Hematopoietic multipotent progenitor cell treated with erythropoietin and hydrocortisone succinate and interleukin-3 and kit ligand, for 8 days (in vitro differentiated cells): ENCODE measurements around the gene NDFIP1.

ENCODE experiments used
- DNase-seq: peaks from one replicate; pipeline ENCODE4 v3.0.0-alpha.2; 2015

Gene NDFIP1

DNA sequence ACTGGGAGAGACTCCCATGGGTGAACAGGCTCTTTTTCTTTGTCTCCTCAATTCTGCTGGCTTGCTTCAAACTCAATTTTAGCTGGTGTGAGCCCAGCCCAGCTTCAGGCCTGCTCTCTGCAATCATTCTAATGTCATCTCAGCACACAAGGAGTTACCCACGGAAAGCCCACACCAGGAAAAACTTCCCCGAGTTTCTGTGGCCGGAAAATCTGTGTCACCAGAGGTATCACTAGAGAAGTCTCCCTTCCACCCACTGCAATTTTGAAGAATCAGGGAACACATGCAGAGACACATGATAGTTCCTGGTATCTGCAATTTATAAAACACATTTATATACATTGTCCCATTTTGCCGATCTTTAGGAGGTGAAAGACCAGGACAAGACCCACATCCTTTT is 13.5 kb upstream of the NDFIP1 start:
- no peak for DNase-seq

DNA sequence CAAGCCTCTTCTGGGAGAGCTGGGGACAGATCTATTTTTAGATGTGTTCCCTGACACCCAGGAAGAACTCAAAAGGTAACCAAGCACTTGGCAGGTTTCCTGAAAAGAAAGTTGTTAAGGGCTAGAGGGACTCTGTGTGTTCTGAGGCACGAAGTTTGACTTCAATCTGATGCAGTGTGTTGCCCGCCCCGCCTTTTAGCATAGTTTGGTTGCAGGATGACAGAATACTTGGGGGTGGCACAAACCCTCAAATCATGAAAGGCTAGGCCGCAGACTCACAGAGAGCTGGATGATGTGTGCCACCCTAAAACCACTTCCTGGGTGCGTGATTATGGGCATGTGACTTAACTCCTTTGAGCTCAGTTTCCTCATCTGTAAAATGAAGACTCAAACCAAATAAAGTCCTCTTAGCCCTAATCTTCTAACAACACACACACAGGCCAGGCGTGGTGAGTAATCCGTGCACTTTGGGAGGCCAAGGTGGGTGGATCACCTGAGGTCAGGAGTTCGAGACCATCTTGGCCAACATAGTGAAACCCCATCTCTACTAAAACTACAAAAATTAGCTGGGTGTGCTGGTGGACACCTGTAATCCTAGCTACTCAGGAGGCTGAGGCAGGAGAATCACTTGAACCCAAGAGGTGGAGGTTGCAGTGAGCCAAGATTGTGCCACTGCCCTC is 12.8 kb upstream of the NDFIP1 start:
- DNase-seq, result peak; percentile 72

DNA sequence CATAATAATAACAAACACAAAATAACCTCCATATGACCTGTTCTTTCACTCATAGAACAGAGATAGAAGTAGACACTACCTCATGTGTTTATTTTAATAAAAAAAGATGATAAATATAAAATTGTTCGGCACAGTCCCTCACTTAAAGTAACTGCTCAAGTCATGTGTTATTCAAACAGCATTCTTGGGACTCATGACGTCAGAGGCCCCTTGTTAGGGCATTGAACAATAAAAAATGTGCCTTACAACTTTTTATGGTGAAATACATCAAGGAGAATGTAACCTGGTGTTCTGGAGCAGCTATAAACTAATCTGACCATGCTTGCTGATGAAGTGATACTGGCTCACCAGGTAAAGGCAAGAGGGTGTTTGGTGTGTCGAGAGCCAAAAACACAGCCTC is 12.2 kb upstream of the NDFIP1 start:
- DNase-seq, result no peak

DNA sequence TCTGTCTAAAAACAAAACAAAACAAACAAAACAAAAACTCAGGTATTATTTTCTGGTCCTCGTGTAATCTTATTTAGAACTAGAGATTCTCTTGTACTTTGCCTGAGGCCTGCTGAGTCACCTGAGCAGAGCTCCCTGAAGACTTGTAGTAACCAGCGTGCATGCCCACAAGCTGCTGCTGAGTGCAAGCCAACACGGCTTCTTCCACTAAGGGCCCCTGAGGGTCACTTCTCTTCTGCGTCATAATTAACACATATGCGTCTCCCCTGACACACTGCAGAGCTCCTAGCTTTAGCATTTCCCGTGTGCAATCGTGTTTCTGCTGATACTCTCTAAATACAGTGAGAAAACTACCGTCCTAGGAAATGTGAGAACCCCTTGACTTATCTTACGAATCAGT is 10.9 kb upstream of the NDFIP1 start:
- DNase-seq, result no peak

DNA sequence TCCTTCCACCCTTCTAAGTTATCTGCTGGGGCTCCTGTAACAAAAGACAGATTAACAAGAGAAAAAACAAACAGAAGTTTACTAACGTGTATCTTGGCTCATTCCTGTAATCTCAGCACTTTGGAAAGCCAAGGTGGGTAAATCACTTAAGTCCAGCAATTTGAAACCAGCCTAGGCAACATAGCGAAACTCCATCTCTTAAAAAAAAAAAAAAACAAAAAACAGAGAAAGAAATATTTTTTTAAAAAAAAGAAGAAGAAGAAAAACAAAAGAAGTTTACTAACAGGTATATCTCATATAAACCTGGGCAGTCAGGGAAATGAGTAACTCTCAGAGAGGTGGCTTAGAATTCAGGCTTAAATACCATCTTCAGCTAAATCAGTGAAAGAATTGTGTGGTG is 10.3 kb upstream of the NDFIP1 start:
- no peak for DNase-seq

DNA sequence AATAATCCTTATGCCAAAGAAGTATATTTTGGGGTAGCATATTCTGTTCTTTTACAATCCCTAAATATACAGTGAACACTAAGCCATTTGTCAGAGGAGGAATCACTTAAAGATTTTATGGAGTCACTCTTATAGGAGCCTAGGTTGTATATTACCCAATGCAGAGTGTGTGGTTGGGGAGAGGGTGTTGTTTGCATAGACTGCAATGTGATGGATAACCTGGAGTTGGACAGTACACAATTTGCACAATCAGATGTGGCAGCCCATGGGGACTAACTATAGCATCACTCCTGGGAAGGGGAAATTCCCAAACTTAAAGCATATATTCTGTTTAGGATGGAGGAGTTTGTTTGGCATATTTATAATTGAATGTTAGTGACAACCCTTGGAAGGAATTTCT is 9.6 kb upstream of the NDFIP1 start:
- no peak for DNase-seq

DNA sequence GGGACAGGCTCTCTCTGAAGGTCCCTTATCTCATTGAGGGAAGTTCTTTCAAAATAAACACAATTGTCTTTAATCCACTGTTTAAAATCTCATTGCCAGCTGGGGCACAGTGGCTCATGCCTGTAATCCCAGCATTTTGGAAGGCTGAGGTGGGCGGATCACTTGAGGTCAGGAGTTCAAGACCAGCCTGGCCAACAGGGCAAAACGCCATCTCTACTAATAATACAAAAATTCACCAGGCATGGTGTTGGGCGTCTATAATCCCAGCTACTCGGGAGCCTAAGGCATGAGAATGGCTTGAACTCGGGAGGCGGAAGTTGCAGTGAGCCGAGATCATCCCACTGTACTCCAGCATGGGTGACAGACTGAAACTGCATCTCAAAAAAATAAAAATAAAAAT is 8.3 kb upstream of the NDFIP1 start:
- DNase-seq, result no peak

DNA sequence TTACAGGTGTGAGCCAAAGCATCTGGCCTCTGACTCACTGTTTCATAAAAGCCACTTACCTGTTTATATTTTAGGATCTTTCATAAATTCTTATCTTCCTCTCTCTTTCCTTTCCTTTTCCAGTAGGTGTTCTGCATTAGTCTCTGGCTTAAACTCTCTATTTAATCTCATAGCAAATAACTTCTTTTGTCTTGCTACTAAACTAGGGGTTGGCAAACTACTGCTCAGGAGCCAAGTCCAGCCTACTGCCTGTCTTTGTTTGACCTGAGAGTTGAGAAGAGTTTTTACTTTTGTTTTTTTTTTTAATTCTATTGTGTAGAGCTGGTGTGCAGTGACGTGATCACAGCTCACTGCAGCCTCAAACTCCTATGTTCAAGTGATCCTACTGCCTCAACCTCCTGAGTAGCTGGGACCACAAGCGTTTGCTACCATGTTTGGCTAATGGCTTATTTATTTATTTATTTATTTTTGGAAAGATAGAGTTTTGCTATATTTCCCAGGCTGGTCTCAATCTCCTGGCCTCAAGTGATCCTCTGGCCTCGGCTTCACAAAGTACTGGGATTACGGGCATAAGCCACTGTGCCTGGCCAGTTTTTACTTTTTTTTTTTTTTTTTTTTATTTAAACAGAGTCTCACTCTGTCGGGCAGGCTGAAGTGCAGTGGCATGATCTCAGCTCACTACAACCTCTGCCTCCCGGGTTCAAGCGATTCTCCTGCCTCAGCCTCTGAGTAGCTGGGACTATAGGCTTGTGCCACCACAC is 5.4 kb upstream of the NDFIP1 start:
- no peak for DNase-seq

DNA sequence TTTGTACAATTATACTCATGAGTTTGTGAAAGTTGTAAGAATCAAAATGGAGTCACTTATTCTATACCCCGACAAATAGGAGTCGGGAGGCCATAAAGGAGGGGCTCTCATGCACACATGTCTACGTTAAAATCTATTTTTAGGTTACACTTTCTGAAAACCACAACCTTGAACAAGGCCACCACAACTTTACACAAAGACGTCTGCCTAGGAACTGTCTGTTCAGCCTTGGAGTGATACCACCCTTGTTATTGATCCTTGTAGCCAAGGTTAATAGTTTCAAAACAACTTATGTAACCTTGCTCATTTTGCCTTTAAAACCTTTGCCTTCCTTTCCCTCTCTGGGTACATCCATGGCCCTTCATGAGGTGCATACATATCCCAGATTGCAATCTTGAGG is 4.1 kb upstream of the NDFIP1 start:
- peak; percentile 45 for DNase-seq

DNA sequence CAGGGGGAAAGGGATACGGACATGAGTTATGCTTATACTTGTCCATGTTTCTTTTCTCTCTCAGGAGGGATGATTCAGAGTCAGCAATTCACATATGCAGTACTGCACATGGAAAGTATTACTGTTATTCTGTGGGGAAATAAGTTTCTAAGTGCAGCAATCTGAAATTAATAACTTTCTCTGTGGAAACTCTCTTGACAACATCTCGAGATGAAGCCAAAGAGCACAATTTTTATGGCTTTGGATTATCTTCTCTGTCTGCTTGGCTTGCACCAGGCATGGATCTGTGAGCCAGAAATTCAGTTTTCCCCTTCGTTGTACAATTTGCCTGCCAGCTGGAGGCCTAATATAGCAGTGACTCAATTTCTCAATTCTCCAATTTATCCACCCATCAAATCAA is 2.5 kb upstream of the NDFIP1 start:
- DNase-seq, result no peak

DNA sequence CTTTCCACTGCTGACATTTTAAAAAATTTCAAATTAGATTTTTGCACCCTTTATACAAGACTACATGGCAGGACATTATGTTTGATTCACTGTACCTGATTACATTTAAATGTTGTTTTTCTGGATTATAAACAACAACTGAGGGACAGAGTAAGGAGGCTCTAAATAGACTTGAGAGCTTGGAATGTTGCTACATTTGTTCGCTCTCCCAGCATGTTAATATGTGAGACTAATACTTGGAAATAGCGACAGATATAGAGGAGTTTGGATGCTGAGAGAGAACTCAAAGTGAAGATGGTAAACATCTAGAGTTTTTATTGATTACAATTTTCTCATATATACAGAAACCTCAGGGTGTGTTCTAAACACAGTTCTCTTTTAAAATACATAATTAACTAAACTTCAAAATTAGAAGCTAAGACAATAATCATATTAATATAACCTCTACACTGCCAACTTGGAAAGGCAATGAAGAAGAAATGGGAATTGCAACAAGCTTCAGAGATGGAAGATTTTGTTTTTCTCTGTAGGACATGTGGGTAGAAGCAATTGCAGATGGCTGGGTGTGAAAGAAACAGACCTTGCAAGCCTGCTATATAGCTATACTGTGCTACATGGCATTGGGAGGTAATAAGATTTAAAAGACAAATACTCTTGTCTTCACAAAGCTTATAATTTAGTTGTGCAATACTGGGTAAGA is 1.4 kb upstream of the NDFIP1 start:
- no peak for DNase-seq

DNA sequence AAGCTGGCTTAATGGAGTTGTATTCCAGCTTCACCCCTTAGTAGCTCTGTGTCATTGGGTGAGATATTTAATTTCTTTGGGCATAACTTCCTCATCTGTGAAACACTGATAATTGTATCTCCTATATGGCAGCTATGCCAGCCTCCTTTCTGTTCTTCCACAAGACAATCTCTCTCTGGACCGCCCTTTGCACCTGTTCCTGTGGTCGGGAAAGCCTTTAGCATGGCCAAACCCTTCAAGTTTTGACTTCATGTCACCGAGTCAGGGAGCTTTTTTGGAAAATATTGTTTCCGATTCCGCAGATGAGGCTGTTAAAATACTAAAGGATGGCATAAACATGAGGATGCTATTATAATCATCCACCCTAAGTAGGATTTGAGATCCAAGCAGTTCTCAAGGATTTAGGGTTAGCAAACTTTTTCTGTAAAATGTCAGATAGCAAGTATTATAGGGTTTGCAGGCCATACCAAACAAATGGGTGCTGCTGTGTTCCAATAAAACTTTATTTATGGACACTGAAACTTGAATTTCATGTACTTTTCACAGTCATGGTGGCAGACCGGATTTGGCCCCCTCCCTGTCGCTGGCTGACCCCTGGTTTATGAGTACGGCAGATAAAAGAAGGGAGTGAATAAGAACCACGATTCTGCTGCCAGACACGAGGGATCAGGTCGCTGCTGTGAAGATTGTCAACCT is 695 bp upstream of the NDFIP1 start:
- DNase-seq, result peak; percentile 99

DNA sequence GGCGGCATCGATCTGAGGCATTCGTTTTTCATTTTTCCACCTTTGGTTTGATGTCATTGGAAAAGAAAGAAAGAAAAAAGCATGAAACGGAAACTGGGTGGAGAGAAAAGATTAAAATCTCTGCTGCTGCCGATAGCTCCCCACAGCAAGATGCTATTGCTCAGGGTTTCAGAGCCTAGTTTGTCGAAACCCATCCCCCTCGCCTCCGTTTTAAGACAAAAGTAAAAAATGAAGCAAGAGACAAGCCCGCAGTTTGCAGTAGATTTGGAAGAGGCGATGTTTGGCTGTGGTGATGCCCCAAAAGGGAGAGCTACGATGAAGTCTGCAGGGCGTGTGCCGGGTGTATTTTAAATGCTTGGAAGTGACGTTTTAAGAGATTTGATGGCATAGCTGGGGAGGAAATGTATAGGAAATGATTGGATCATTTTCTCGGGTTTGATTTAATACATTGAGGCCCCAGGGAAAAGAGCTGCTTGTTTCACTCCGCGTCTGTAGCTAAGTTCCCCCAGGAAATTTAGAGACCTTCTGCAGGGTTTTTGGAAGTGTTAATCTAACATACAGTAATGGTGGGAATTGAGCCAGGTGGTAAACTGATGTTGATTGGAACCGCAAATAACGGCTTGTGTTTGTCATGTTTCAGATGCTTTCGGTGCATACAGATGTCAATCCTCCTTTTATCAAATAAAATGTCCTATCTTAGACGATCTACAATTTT is 909 bp downstream of the NDFIP1 start:
- peak; percentile 52 for DNase-seq

DNA sequence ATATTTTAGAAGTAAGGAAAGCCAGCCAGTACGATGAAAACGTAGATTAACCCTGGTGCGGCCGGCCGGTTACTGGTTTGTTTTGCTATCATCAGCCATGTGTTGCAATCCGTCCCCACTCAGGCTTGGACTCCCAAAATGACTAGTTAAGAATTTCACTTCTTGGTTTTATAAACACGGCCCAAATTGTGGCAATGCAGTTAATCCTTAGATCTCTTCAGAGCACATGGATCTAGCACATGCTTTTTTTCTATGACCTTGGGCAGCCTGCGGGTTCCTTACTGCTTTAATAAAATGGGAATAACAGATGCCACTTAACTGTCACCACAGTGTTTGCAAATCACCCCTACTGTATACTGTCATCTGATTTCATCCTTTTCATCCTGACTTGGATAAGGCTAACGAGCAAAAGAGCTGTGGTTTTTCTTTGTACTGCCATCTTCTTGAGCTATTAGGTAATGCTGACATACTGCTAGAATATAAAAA is 1.5 kb downstream of the NDFIP1 start:
- peak; percentile 72 for DNase-seq

DNA sequence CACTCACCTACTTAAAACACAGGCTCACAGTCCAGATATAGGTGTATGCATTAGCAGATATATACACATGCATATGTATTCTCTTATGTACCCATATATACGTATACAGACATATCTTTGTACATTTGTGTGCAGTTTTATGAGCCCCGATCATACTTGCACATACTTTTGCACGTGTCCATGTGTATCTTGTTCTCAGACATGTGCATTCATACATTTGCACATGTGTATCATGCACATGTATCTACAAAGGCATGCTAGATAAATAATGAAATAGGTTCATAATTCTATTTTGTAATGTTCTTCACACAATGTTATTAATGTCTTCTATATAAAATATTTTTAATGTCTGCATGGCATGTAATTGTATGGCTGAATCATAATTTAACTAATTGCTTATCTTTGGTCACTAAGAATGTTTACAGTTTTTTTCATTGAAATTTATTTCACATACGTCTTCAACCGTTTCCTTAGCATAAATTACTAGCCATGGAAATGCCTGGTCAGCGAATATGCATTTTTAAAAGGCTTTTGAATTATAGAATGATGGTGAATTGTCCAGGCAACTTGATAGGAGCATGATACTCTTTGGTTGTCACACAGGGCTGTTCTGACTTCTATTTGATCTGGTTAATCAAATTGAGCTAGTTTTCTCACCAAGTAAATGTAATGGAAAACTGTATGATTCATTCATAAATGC is 2.6 kb downstream of the NDFIP1 start:
- no peak for DNase-seq

DNA sequence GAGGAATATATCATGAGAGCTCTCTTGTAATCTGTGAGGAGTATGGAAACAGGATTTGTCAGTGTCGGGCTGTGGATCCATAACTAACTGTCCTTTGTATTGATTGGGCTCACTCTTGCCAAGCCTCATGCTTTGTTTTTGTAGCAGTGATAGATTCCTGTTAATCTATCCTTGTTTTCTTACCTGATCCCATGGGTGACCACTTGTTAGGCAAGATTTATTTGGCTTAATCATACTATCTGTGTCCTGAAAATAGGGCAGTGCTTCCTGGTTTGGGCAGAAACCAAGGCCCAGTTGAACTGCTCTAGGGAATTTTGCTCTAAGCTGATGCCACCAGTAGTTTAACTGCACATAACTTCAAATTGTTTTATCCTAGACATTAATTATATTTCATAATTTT is 6.1 kb downstream of the NDFIP1 start:
- DNase-seq, result no peak

DNA sequence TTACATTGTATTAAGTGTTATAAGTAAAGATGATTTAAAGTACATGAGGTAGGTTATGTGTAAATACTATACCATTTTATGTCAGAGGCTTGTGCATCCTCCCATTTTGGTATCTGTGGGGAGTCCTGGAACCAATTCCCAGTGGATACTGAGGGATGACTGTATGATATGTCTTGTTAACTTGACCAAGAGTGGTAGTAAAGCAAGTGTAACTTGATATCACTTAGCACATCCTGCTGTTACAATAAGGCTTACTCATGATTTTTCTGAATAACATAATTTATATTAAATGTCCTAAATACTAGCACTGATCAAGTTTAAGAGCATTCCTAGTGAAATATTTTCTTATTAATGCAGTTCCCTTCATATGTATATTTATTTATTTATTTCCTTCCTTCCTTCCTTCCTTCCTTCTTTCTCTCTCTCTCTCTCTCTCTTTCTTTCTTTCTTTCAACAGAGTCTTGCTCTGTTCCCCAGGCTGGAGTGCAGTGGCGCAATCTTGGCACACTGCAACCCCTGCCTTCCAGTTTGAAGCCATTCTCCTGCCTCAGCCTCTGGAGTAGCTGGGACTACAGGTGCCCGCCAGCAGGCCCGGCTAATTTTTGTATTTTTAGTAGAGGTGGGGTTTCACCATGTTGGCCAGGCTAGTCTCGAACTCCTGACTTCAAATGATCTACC is 7.5 kb downstream of the NDFIP1 start:
- DNase-seq, result no peak

DNA sequence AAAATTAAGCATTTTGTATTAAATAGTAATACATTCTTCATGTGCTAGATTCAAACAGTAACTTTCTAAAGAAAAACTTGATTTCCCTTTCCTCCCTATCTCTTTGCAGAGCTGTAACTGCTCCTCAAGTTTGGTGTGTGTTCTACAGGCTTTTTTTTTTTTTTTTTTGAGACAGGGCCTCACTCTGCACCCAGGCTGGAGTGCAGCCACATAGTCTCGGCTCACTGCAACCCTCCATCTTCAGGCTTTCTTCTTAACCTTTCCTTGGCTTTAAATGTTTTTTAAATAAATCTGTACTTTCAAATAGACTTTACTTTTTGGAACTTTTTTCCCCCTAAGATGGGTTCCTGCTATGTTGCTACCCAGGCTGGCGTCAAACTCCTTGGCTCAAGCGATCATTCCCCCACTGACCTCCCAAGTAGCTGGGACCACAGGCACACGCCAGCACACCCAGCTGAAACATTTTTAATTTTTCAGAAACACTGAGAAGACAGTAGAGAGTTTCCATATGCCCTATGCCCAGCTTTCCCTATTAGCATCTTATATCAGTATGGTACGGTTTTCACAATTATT is 9.1 kb downstream of the NDFIP1 start:
- DNase-seq, result no peak

DNA sequence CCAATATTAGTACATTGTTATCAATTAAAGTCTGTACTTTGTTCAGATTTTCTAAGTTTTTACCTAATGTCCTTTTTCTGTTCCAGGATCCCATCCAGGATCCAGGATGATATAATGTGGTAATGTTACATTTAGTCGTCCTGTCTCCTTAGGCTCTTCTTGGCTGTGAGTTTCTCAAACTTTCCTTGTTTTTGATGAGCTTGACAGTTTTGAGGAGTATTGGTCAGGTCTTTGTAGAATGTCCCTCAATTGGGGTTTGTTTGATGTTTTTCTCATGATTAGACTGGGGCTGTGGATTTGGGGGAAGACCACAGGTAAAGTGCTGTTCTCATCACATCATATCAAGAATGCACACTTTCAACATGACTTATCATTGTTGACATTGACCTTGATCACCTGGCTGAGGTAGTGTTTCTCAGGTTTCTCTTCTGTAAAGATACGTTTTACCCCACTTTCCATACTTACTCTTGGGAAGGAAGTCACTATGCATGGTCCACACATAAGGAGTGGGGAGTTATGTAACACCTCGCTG is 9.6 kb downstream of the NDFIP1 start:
- DNase-seq, result no peak

DNA sequence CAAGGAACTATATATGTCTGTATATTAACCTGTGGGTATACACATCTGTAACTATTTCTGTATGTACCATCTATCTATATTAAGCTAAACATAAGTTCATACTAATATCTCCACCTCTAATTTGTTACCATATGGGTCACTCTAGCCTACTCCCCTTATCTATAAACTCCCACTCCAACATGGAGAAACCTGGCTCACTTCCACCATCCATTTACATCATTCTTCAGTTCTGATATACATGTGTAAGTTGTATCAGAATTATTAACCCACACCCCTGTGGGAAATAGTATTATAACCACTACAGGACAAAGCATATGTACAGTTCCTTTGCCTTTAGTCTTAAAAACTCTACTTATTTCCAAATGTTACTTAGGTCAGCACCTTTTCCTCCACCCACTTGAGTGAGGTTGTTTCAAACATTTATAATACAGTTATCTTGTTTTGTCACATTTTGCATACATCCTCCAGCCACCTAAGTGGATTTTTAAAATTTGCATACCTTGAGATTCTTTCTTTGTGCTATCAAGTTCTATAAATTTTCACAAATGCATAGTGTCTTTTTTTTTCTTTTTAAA is 10.6 kb downstream of the NDFIP1 start:
- peak; percentile 96 for DNase-seq
